Stimulated activated CD8-positive, alpha-beta memory T cell treated with anti-CD3 and anti-CD28 coated beads, Interleukin-7, amount 100 ng/mL, for 4 hours (primary cell): Measurements from ENCODE around the gene BRD7.

ENCODE experiments used
- DNase-seq, 2 donors: peaks; one replicate each; pipeline ENCODE4 v3.0.0-alpha.2; 2020; ENCODE audit warnings: low read depth in 2 of 2

Gene BRD7

GRCh38 chr16:50303605-50304466 is 65.0 kb downstream of the BRD7 start:
- no peak for DNase-seq

DNA sequence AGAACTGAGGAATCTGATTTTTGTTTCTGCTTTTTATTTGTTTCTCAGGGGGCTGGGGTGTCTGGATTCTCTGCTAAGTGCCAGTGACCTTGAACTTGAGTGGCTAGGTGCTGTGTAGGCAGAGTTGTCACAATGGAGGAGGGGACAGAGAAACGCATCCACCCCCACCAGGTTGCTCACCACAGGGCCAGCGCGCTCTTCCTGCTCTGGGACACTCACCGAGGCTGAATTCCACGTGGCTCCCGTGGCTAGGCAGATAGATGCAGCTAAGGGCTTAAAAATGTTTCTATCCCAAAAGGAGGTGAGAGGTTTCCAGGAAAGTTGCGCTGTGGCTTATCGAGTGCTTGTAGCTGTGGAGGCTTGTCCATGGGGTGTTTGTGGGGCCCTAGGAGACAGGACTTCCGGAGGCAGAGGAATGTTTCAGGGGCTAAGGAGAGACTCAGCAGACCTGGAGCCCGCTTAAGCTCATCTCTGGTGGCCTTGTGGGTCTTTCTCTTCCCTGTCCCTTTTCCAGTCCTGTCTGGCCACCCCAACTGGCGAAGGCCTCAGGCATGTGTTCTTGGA is 65.7 kb downstream of the BRD7 start:
- no peak for DNase-seq

DNA sequence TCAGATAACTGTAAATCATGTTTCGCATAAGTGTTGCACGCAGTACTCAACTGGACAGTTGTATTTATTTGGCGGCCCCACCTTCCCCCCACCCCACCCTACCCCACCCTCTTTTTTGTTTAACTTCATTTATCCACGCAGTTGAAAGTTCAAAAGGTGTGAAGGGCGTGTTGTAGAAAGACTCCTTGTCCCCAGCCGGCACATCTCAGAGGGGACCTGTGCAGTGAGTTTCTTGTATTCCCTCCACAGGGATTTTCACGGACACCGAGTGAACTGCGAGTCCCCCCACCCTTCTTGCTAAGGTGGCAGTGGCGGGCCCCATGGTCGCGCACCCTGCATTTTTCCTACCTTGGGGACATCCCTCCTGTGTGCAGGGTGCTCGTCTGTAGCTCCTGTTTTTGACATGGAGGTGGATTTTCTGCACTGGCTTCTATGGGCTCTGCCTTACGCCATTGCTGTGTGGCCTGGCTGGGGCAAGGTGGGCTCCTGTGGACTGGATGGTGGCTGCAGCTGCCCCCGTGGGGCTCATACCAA is 66.2 kb downstream of the BRD7 start:
- no peak for DNase-seq

DNA sequence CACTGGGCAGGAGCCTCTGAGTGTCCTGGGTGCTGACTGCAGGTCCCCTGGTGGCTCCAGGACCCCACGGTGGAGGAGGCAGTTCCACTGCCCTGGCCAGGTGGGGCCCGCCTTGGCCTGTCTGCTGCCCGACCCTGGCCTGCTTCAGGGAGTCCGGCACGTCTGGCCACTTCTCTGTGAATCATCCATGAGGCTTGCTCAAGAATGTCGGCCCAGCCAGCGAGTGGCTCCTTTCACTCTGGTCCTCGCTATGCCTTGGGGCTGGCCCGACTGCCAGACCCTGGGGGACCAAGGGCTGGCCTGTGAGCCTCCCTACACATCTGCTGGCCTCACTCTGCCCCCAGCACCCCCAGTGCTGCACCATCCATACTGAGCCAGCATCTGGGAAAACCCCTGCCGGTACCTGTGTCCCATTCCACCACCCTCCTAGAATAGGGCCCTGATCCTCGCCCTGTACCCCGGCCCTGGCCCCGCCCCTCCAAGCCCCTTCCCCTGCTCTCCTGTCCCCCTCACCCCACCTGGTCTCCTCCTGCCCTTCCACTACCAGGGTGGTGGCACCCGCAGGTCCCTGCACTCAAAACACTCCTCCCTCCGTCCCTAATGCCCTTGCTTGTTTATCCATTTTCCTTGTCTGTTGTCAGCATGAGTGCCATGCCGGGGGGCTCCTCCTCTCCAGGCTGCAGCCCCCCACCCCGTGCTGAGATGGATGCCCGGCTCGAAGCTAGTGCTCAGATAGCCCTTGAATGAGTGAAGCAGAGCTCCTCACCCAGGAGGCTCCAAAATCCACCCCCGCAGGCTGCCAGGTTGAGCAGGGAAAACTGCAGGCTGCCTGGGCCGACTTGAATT is 66.9 kb downstream of the BRD7 start:
- no peak for DNase-seq

DNA sequence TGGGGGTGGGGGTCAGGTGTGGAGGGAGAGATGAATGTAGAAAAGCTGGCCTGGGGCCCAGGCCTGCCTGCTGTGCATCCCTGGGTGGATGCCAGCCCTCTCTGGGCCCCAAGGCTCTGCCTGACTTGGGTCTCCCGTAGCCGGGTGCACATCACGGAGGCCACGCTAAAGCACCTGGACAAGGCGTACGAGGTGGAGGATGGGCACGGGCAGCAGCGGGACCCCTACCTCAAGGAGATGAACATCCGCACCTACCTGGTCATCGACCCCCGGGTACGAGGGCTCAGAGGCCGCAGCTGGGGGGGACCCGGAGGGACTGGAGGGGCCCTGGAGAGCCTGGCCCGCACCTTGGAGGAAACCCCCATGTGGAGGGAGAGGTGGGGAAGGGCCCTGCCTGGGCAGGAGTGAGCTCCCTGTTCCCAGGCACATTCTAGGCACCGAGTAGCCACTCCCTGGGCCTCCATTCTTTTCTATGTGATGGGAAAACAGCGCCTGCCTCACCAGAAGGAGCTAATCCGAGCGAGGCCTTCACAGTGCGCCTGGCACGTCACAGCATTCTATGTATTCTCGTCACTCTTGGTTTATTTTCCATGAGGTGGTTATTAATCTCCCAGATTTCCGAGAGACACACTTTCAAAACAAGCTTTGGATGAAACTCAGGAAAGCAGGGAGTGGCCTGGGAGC is 67.7 kb downstream of the BRD7 start:
- no peak for DNase-seq

GRCh38 chr16:50299508-50300105 is 69.2 kb downstream of the BRD7 start:
- DNase-seq: no peak

DNA sequence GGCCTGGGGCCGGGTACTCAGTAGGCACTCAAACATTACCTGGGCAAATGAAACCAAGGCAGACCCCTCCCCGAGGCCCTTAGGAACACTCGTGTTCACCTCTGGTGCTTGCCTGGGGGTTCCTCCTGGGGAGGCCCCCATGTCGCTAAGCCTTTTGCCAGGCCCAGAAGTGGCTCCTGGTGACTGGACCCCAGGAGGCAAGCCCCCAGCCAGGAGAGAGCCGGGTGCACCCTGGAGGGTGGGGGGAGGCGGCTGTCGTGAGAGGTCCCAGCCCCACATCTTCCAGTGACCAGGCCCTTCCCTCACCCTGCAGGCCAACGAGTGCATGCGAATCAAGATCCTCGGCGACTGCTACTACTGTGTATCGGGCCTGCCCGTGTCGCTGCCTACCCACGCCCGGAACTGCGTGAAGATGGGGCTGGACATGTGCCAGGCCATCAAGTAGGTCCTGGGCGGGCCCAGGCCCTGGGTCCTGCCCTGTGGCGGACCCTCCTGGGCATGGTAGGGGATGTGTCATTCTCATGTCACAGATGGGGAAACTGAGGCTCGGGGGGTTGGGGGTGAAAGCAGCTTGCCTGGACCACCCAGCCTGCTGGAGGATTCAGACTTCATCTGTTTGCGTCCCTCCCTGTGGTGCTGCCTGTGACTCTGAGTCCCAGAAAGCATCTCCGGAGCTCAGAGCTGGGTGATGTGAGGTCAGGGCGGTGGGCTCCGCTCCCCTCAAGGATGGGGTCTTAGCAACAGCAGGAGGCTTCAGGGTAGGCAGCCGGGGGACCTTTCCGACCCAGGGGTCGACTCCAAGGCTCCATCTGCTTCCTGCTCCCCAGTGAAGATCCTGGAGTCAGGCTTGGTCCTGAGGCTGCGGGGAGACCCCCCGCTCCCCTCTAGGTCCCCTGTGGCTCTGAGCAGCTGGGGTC is 69.9 kb downstream of the BRD7 start:
- DNase-seq: no peak

GRCh38 chr16:50298075-50298460 is 70.7 kb downstream of the BRD7 start:
- no peak for DNase-seq

GRCh38 chr16:50297301-50298074 is 71.3 kb downstream of the BRD7 start:
- no peak for DNase-seq

- no peak for DNase-seq
Measured at GRCh38 chr16:50296807-50297206, 72.0 kb downstream of the BRD7 start.

- no peak for DNase-seq
Measured at GRCh38 chr16:50295541-50296132, 73.2 kb downstream of the BRD7 start.

GRCh38 chr16:50294955-50295354 is 73.8 kb downstream of the BRD7 start:
- DNase-seq: no peak

- DNase-seq: no peak
Measured at GRCh38 chr16:50293994-50294855, 74.6 kb downstream of the BRD7 start.

DNA sequence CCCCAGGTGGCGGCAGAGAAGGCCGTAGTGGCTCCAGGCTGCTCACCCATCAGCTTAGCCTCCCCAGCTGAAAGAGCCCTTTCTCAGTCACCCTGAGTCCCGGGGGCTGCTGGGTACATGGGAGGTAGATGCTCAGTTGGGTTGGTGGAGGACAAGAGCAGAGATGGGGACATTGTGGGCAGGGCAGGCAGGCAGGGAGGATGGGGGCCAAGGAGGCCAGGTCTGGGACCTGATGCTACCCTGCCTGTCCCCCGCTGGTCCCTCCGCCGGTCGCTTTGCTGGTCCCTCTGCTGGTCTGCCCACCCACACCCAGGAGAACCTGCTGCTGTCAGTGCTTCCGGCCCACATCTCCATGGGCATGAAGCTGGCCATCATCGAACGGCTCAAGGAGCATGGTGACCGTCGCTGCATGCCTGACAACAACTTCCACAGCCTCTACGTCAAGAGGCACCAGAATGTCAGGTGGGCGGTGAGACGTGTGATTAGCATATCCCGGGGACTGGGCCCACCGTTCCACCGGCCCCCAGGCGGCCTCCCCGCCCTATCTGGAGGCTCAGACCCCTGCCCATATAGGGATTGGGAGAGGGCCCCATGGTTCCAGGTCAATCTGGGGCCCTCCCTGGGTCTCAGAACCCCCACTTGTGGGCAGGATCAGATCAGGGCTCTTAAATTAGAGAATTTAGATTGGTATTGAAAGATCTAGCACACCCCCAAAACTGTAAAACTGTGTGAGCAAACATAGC is 75.6 kb downstream of the BRD7 start:
- no peak for DNase-seq

GRCh38 chr16:50292566-50292948 is 76.2 kb downstream of the BRD7 start:
- no peak for DNase-seq

GRCh38 chr16:50291719-50292565 is 76.8 kb downstream of the BRD7 start:
- no peak for DNase-seq
